DOHH2 (cell line): Measurements from ENCODE around the gene CABLES1.

Source experiments
- EZH2phosphoT487 ChIP-seq: fragments of 200-600 bp; sonication (generic); IDR thresholded peaks from 2 replicates; pipeline ENCODE4 v1.6.1; 2017; ENCODE audit warnings: borderline replicate concordance, mild to moderate bottlenecking, antibody characterized with exemption, low read length, moderate library complexity, mixed read lengths
- TF ChIP-seq, protein P1 (sequence below): fragments of 200-600 bp; sonication (generic); IDR thresholded peaks from one replicate; pipeline ENCODE4 v1.5.1; 2014; ENCODE audit warnings: antibody characterized with exemption, mild to moderate bottlenecking, low read depth, low read length; ENCODE audit not compliant: poor library complexity, severe bottlenecking

DNA sequence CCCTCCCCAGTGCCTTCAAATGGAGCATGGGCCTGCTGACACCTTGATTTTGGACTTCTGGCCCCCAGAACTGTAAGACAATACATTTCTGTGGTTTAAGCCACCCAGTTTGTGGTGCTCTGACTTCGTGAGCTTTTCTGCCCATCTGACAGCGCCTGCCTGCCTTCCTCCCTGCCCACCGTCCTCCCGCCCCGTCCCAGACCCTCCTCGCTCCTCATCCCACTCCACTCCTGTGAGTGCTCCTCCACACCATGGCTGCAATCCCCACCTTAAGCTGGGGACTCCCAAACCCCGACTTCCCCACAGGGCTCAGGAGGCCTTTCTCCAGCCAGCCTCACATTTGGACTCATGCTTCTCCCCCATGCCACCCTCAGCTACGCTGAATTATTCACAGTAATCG, 70.7 kb downstream of the CABLES1 start:
- TF ChIP-seq, protein P1, sequence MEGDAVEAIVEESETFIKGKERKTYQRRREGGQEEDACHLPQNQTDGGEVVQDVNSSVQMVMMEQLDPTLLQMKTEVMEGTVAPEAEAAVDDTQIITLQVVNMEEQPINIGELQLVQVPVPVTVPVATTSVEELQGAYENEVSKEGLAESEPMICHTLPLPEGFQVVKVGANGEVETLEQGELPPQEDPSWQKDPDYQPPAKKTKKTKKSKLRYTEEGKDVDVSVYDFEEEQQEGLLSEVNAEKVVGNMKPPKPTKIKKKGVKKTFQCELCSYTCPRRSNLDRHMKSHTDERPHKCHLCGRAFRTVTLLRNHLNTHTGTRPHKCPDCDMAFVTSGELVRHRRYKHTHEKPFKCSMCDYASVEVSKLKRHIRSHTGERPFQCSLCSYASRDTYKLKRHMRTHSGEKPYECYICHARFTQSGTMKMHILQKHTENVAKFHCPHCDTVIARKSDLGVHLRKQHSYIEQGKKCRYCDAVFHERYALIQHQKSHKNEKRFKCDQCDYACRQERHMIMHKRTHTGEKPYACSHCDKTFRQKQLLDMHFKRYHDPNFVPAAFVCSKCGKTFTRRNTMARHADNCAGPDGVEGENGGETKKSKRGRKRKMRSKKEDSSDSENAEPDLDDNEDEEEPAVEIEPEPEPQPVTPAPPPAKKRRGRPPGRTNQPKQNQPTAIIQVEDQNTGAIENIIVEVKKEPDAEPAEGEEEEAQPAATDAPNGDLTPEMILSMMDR: no peak
- TF ChIP-seq EZH2phosphoT487: no peak
